Osteoblast (primary cell): Measurements from ENCODE around the gene RAP1GAP. TPM values are rescaled to one million over a fixed set of nuclear protein-coding genes. Genes with fewer than 3 reads are reported as not detected.

Experiments used
- DNase-seq: peaks from one replicate; pipeline ENCODE4 v3.0.0; 2011; ENCODE audit warnings: low spot score, mixed read lengths; ENCODE audit not compliant: insufficient read length; ENCODE audit errors: missing footprints
- H2AFZ ChIP-seq: 2 replicates; pipeline ENCODE4 v1.6.0; 2011; ENCODE audit warnings: mild to moderate bottlenecking, low read length
- H3K27ac ChIP-seq: 2 replicates; pipeline ENCODE4 v1.5.1; 2011; ENCODE audit warnings: mild to moderate bottlenecking, low read depth, low read length, moderate library complexity
- H3K27me3 ChIP-seq: 2 replicates; pipeline ENCODE4 v1.6.0; 2012; ENCODE audit warnings: mild to moderate bottlenecking, control low read depth, inconsistent platforms, low read length, moderate library complexity; ENCODE audit not compliant: insufficient read depth
- H3K36me3 ChIP-seq: 2 replicates; pipeline ENCODE4 v1.5.1; 2011; ENCODE audit warnings: mild to moderate bottlenecking, low read length, control low read depth, moderate library complexity; ENCODE audit not compliant: insufficient read depth
- H3K4me1 ChIP-seq: 2 replicates; pipeline ENCODE4 v1.5.1; 2011; ENCODE audit warnings: mild to moderate bottlenecking, low read length, control low read depth, moderate library complexity; ENCODE audit not compliant: insufficient read depth
- H3K4me2 ChIP-seq: 2 replicates; pipeline ENCODE4 v1.6.0; 2011; ENCODE audit warnings: mild to moderate bottlenecking, low read length; ENCODE audit not compliant: insufficient read depth
- H3K4me3 ChIP-seq: fragments of 200-600 bp; sonication (generic); 3 replicates; pipeline ENCODE4 v1.5.1; 2012; ENCODE audit warnings: mild to moderate bottlenecking, low read length, inconsistent platforms; ENCODE audit not compliant: insufficient read depth
- H3K79me2 ChIP-seq: 2 replicates; pipeline ENCODE4 v1.6.0; 2012; ENCODE audit warnings: mild to moderate bottlenecking, low read length, control low read depth, inconsistent platforms; ENCODE audit not compliant: insufficient read depth
- H3K9me3 ChIP-seq: 2 replicates; pipeline ENCODE4 v1.5.1; 2011; ENCODE audit warnings: low read depth, low read length, control low read depth
- H4K20me1 ChIP-seq: 2 replicates; pipeline ENCODE4 v1.6.0; 2012; ENCODE audit warnings: mild to moderate bottlenecking, low read length, control low read depth; ENCODE audit not compliant: insufficient read depth
- total RNA-seq: library from RNA; depleted of rRNA; stranded (reverse); fragments of >200 nt; gene quantifications from 2 replicates; pipeline ENCODE4 v1.2.3, GENCODE V29; 2012
- TF ChIP-seq, protein P1 (sequence below): IDR thresholded peaks from 2 replicates; pipeline ENCODE4 v1.5.1; 2011; ENCODE audit warnings: mild to moderate bottlenecking, low read depth, low read length, moderate library complexity; ENCODE audit errors: extremely low read depth

The RAP1GAP gene
- total RNA-seq, 1 donor = under 0.01 TPM

DNA sequence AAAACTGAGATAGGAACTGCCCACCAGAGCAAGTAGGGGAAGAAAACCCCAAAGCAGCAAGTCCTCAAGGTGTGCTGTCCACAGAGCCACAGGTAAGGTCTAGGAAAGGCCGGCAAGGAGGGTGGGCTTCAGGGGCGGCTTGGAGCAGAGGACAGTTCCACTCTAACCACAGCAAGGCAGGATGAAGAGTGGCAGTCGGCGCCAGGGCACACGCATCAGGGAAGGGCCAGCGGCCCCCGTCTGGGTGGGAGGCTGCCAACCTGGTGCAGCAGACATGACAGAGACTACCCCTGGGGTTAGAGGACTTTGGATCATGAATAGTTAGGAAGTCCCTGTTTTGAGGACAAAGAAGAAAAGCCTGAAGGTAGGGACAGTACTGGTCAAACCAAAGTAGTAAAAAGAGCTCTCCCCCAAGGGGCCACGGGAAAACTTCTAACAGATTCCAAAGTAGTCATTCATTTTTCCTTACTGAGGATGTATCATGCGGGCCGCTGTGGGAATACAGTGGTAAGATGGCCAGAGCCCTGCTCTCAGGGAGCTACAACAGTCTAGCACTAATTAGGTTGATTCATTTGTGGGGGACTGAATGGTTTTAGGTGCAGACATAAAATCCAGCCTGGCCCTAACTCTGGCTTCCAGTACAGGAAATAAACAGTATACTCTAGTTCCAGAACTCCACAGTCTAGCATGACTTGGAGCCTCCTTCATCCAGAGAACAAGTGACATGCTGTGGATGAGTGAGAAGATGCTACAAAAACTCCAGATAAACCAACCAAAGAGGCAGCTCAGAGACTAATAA, 3.5 kb upstream of the RAP1GAP start:
- Histone ChIP-seq H3K27ac (peak overlapping the region; percentile 87), H3K4me1 (peaks cover 30% of the 10 kb centered on the region), H3K79me2 (no peaks in the 10 kb centered on the region), H3K4me3 (peak overlapping the region; percentile 45), H3K27me3 (peaks cover 41% of the 10 kb centered on the region), H3K4me2 (peak overlapping the region; percentile 68), H4K20me1 (peaks cover 17% of the 10 kb centered on the region), H3K9me3 (no peaks in the 10 kb centered on the region), H3K36me3 (peaks cover 6% of the 10 kb centered on the region), H2AFZ (no peak overlapping the region)
- peak; percentile 98 for DNase-seq
- TF ChIP-seq, protein P1, sequence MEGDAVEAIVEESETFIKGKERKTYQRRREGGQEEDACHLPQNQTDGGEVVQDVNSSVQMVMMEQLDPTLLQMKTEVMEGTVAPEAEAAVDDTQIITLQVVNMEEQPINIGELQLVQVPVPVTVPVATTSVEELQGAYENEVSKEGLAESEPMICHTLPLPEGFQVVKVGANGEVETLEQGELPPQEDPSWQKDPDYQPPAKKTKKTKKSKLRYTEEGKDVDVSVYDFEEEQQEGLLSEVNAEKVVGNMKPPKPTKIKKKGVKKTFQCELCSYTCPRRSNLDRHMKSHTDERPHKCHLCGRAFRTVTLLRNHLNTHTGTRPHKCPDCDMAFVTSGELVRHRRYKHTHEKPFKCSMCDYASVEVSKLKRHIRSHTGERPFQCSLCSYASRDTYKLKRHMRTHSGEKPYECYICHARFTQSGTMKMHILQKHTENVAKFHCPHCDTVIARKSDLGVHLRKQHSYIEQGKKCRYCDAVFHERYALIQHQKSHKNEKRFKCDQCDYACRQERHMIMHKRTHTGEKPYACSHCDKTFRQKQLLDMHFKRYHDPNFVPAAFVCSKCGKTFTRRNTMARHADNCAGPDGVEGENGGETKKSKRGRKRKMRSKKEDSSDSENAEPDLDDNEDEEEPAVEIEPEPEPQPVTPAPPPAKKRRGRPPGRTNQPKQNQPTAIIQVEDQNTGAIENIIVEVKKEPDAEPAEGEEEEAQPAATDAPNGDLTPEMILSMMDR = no peak

DNA sequence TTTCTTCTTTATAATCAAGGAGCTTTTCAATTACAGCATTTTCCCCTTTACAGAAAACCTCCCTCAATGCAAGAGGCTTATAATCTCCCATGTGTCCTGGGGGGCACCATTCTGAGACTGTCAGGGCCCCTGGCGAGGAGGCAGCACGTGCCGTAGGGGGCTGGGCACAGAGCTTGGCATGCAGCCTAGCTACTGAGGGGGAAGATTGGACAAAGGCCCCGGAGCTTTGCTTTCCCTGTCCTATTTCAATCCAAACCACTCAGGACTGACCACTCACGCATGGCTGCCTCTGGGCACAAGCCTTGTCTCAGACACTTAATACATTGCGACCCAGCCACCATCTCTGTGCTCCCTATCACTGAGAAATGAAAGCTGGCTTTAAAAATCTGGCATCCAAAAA, 2.8 kb upstream of the RAP1GAP start:
- Histone ChIP-seq H4K20me1 (peaks cover 17% of the 10 kb centered on the region), H3K4me1 (peaks cover 30% of the 10 kb centered on the region), H3K36me3 (peaks cover under 1% of the 10 kb centered on the region), H3K4me2 (peak overlapping the region; percentile 68), H2AFZ (no peak overlapping the region), H3K79me2 (no peaks in the 10 kb centered on the region), H3K27ac (no peak overlapping the region), H3K4me3 (peak overlapping the region; percentile 45), H3K9me3 (no peaks in the 10 kb centered on the region), H3K27me3 (peaks cover 47% of the 10 kb centered on the region)
- DNase-seq = peak; percentile 73
- TF ChIP-seq, protein P1 = no peak

DNA sequence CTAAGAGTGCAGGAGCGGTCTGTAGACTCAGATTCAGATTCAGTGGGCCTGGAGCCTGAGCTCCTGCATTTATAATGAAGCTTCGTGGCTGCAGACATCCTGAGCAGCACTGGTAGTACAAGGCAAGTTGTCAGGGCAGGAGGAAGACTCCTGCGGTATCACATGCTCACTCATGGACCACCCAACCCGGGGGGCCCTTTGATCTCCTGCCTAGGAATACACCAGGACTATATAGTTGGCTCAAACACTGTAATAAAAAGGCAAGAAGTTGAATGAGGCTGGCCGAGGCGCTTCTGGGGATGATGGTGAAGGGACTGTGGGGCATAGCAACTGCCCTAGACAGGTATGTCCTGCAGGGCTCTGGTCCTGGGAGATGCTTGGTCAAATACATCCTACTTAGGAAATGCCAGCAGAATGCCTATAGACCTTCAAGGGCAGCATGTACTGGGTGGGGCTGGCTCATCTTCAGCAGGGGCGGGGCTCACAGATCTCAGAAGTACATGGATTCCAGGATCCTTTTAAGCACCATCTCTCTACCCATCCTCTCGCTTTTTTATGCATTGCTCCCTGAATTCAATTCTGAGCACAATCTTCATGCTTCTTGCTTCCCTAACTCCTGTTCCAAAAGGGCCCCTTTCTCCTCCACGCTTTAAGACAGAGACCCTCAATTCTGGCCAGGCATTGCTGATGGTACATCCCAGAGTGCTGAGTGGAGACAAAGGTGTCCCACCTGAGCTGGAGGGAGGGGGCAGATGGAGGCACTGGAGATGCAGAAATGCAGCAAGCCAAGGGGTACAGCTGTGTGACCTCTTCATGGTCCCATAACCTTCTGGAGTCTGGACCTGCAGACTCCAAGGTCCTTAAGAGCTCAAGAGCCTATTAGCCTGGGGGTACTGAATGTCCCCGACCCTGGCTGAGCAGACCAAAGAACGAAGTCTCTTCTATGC, 2.1 kb upstream of the RAP1GAP start:
- peak; percentile 79 for DNase-seq
- TF ChIP-seq, protein P1 = no peak
- Histone ChIP-seq H3K4me1 (peaks cover 31% of the 10 kb centered on the region), H3K9me3 (no peaks in the 10 kb centered on the region), H3K27ac (no peak overlapping the region), H3K79me2 (no peaks in the 10 kb centered on the region), H4K20me1 (peaks cover 17% of the 10 kb centered on the region), H2AFZ (no peak overlapping the region), H3K27me3 (peaks cover 47% of the 10 kb centered on the region), H3K4me2 (no peak overlapping the region), H3K36me3 (no peaks in the 10 kb centered on the region), H3K4me3 (no peak overlapping the region)
